HepG2 (cell line): ENCODE results near the gene KCTD13. TPM values are rescaled to one million over a fixed set of nuclear protein-coding genes. Genes with fewer than 3 reads are reported as not detected.
A peak's percentile ranks its signal among the peaks of the same experiment; 100 is the strongest.

Source experiments
- FOXJ3 ChIP-seq: sonication (generic); formaldehyde crosslinking; IDR thresholded peaks from 2 replicates; pipeline ENCODE4 v1.4.0; 2020; ENCODE audit warnings: missing genetic modification reagents, mild to moderate bottlenecking, borderline replicate concordance
- FOXO1 ChIP-seq: sonication (generic); formaldehyde crosslinking; IDR thresholded peaks from 2 replicates; pipeline ENCODE4 v1.4.0; 2020; ENCODE audit warnings: missing genetic modification reagents
- GTF2F1 ChIP-seq: fragments of 150-350 bp; IDR thresholded peaks from 2 replicates; pipeline ENCODE4 v1.6.1; 2014; ENCODE audit warnings: low read length
- HNRNPLL ChIP-seq: fragments of 200-400 bp; formaldehyde crosslinking; IDR thresholded peaks from 2 replicates; pipeline ENCODE4 v1.6.1; 2017; ENCODE audit warnings: mild to moderate bottlenecking, low read depth, low read length; ENCODE audit not compliant: poor library complexity, severe bottlenecking
- JUND ChIP-seq: sonication (generic); formaldehyde crosslinking; IDR thresholded peaks from 2 replicates; pipeline ENCODE4 v1.8.0; 2022; ENCODE audit warnings: mild to moderate bottlenecking, missing genetic modification reagents
- NCOA2 ChIP-seq: sonication (generic); formaldehyde crosslinking; IDR thresholded peaks from 2 replicates; pipeline ENCODE4 v1.8.0; 2022; ENCODE audit warnings: inconsistent platforms
- NRL ChIP-seq: sonication (generic); formaldehyde crosslinking; IDR thresholded peaks from 2 replicates; pipeline ENCODE4 v1.5.0; 2020; ENCODE audit warnings: missing genetic modification reagents, mild to moderate bottlenecking, moderate library complexity, borderline replicate concordance
- THAP11 ChIP-seq: IDR thresholded peaks from 2 replicates; pipeline ENCODE4 v1.6.1; 2016; ENCODE audit warnings: missing biosample characterization, missing genetic modification reagents
- ZBTB7A ChIP-seq: sonication (generic); formaldehyde crosslinking; IDR thresholded peaks from 2 replicates; pipeline ENCODE4 v1.8.0; 2022; ENCODE audit warnings: mild to moderate bottlenecking, missing genetic modification reagents
- ZNF335 ChIP-seq: sonication (generic); formaldehyde crosslinking; IDR thresholded peaks from 2 replicates; pipeline ENCODE4 v1.4.0; 2020; ENCODE audit warnings: missing genetic modification reagents
- ZNF572 ChIP-seq: sonication (generic); formaldehyde crosslinking; IDR thresholded peaks from 2 replicates; pipeline ENCODE4 v1.5.1; 2020; ENCODE audit warnings: mild to moderate bottlenecking, missing genetic modification reagents
- ZNF619 ChIP-seq: sonication (generic); formaldehyde crosslinking; IDR thresholded peaks from 2 replicates; pipeline ENCODE4 v1.4.0; 2020; ENCODE audit warnings: mild to moderate bottlenecking, missing genetic modification reagents
- polyA plus RNA-seq, 8 experiments: library from polyadenylated mRNA; depleted of rRNA in 3 of 8; stranded (reverse) in 7 of 8; unstranded in 1 of 8; fragments of >200 nt; fragmentation: Illumina TruSeq in 4 of 8; extraction: Trizol in 4 of 8; gene quantifications; 2 replicates each; pipeline versions ENCODE4 v1.2.1 to v1.2.3, GENCODE V29; 2011 to 2016; ENCODE audit warnings: low read depth in 4 of 8, missing spikeins in 1 of 8, mixed read lengths in 1 of 8; ENCODE audit not compliant: insufficient read depth in 1 of 8
- total RNA-seq, 5 experiments: library from RNA; depleted of rRNA; stranded (reverse); fragments of >200 nt; fragmentation: Illumina TruSeq; extraction: Trizol; gene quantifications; 2 replicates each; pipeline ENCODE4 v1.2.3, GENCODE V29; 2016; ENCODE audit warnings: low read depth in 1 of 5
- TF ChIP-seq, protein P1 (sequence below): sonication (generic); formaldehyde crosslinking; IDR thresholded peaks from 2 replicates; pipeline ENCODE4 v1.4.0; 2020; ENCODE audit warnings: missing genetic modification reagents, borderline replicate concordance
- TF ChIP-seq, protein P2 (sequence below): sonication (generic); formaldehyde crosslinking; IDR thresholded peaks from 2 replicates; pipeline ENCODE4 v1.5.0; 2020; ENCODE audit warnings: missing genetic modification reagents, mild to moderate bottlenecking, borderline replicate concordance
- TF ChIP-seq, protein P3 (sequence below): sonication (generic); formaldehyde crosslinking; IDR thresholded peaks from 2 replicates; pipeline ENCODE4 v1.5.1; 2020; ENCODE audit warnings: missing genetic modification reagents, mild to moderate bottlenecking, borderline replicate concordance
- TF ChIP-seq, protein P4 (sequence below): sonication (generic); IDR thresholded peaks from 2 replicates; pipeline ENCODE4 v1.6.1; 2016; ENCODE audit warnings: low read depth, borderline replicate concordance
- TF ChIP-seq, protein P5 (sequence below): IDR thresholded peaks from 2 replicates; pipeline ENCODE4 v1.6.1; 2018; ENCODE audit warnings: missing genetic modification reagents

KCTD13 gene
- total and polyA plus RNA-seq, 2 of the 13 experiments (the other 11 are each of a cell fraction or from before 2014, with no cell fraction given), result 6.3 to 14.7 TPM

DNA sequence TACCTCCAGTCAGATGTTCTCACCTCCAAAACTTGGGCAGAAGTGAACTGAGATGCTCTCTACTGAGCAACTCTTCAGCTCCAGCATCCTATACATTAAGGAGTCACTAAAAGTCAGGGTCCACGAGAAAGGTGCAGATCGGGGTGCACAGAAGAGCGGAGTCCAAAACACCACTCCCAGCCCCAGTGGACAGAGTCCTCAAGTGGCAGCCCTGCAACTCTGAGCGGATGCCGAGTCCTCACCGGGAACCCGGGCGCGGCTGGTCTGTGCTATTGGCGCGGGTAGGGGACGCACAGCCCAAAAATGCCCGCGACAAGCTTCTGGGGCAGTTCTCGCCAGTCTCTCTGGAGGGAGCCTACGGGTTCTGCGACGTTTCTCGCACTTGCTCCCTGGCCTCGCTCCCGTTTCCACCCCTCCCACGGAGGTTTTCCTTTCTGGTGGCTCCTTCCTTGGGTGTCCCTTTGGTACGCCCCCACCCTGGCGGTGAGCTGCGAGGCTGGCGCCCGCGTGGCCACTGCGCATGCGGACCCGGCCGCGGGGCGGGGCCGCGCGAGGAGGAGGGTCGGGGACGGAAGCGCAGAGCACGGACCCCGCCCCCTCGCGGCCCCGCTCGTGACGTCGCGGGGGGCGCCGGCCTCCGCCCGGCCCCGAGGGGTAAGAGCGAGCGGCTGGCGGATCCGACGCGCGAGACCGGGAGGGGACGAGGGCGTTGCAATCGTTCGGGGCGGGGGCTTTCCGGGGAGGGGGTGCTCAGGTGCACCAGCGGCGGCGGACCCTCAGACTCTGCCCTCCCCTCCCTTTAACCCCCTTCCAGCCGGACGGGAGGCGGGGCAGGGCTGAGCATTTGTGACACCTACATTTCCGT lies 35.7 kb upstream of the KCTD13 start, which contains the start of gene TMEM219 (continued):
- TF ChIP-seq, protein P1, sequence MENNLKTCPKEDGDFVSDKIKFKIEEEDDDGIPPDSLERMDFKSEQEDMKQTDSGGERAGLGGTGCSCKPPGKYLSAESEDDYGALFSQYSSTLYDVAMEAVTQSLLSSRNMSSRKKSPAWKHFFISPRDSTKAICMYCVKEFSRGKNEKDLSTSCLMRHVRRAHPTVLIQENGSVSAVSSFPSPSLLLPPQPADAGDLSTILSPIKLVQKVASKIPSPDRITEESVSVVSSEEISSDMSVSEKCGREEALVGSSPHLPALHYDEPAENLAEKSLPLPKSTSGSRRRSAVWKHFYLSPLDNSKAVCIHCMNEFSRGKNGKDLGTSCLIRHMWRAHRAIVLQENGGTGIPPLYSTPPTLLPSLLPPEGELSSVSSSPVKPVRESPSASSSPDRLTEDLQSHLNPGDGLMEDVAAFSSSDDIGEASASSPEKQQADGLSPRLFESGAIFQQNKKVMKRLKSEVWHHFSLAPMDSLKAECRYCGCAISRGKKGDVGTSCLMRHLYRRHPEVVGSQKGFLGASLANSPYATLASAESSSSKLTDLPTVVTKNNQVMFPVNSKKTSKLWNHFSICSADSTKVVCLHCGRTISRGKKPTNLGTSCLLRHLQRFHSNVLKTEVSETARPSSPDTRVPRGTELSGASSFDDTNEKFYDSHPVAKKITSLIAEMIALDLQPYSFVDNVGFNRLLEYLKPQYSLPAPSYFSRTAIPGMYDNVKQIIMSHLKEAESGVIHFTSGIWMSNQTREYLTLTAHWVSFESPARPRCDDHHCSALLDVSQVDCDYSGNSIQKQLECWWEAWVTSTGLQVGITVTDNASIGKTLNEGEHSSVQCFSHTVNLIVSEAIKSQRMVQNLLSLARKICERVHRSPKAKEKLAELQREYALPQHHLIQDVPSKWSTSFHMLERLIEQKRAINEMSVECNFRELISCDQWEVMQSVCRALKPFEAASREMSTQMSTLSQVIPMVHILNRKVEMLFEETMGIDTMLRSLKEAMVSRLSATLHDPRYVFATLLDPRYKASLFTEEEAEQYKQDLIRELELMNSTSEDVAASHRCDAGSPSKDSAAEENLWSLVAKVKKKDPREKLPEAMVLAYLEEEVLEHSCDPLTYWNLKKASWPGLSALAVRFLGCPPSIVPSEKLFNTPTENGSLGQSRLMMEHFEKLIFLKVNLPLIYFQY (CRISPR knock-in tag), result 0 out of 2 replicates have a peak, but pooled peaks have one; percentile 25
- no peak for TF ChIP-seq GTF2F1
- TF ChIP-seq HNRNPLL, result peak; percentile 77
- peak; percentile 55; the same call in 1 of the 2 replicates for TF ChIP-seq NRL (CRISPR knock-in tag)
- peak; percentile 78 for TF ChIP-seq THAP11 (CRISPR knock-in tag)
- TF ChIP-seq, protein P2, sequence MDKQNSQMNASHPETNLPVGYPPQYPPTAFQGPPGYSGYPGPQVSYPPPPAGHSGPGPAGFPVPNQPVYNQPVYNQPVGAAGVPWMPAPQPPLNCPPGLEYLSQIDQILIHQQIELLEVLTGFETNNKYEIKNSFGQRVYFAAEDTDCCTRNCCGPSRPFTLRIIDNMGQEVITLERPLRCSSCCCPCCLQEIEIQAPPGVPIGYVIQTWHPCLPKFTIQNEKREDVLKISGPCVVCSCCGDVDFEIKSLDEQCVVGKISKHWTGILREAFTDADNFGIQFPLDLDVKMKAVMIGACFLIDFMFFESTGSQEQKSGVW (CRISPR knock-in tag), result 0 out of 2 replicates have a peak, but pooled peaks have one; percentile 67
- 0 out of 2 replicates have a peak, but pooled peaks have one; percentile 36 for TF ChIP-seq JUND
- TF ChIP-seq ZNF335, result peak; percentile 74; the same call in 1 of the 2 replicates
- TF ChIP-seq, protein P3, sequence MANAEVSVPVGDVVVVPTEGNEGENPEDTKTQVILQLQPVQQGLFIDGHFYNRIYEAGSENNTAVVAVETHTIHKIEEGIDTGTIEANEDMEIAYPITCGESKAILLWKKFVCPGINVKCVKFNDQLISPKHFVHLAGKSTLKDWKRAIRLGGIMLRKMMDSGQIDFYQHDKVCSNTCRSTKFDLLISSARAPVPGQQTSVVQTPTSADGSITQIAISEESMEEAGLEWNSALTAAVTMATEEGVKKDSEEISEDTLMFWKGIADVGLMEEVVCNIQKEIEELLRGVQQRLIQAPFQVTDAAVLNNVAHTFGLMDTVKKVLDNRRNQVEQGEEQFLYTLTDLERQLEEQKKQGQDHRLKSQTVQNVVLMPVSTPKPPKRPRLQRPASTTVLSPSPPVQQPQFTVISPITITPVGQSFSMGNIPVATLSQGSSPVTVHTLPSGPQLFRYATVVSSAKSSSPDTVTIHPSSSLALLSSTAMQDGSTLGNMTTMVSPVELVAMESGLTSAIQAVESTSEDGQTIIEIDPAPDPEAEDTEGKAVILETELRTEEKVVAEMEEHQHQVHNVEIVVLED (CRISPR knock-in tag), result peak; percentile 62
- peak; percentile 63; the same call in 1 of the 2 replicates for TF ChIP-seq ZNF619 (CRISPR knock-in tag)
- TF ChIP-seq NCOA2, result peak; percentile 51
- TF ChIP-seq ZNF572, result 0 out of 2 replicates have a peak, but pooled peaks have one; percentile 24
- TF ChIP-seq FOXJ3 (CRISPR knock-in tag), result 0 out of 2 replicates have a peak, but pooled peaks have one; percentile 14
- TF ChIP-seq, protein P4, sequence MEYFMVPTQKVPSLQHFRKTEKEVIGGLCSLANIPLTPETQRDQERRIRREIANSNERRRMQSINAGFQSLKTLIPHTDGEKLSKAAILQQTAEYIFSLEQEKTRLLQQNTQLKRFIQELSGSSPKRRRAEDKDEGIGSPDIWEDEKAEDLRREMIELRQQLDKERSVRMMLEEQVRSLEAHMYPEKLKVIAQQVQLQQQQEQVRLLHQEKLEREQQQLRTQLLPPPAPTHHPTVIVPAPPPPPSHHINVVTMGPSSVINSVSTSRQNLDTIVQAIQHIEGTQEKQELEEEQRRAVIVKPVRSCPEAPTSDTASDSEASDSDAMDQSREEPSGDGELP, result peak; percentile 29; the same call in 1 of the 2 replicates
- TF ChIP-seq ZBTB7A, result 0 out of 2 replicates have a peak, but pooled peaks have one; percentile 78
- 0 out of 2 replicates have a peak, but pooled peaks have one; percentile 17 for TF ChIP-seq FOXO1
- TF ChIP-seq, protein P5, sequence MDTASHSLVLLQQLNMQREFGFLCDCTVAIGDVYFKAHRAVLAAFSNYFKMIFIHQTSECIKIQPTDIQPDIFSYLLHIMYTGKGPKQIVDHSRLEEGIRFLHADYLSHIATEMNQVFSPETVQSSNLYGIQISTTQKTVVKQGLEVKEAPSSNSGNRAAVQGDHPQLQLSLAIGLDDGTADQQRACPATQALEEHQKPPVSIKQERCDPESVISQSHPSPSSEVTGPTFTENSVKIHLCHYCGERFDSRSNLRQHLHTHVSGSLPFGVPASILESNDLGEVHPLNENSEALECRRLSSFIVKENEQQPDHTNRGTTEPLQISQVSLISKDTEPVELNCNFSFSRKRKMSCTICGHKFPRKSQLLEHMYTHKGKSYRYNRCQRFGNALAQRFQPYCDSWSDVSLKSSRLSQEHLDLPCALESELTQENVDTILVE (CRISPR knock-in tag), result peak; percentile 50; the same call in 1 of the 2 replicates
